Gastrocnemius medialis (tissue), 4 donors: ENCODE measurements around the gene GCK.

Source experiments
- POLR2A ChIP-seq, 2 donors: fragments of 450-650 bp; IDR thresholded peaks; one replicate each; pipeline ENCODE4 v1.6.1; 2017; ENCODE audit warnings: antibody characterized with exemption in 2 of 2, mild to moderate bottlenecking in 2 of 2, moderate library complexity in 2 of 2
- TF ChIP-seq, protein P1 (sequence below), 5 experiments: fragments of 450-650 bp in 3 of 5; fragments of 200-600 bp in 2 of 5; sonication (generic) in 2 of 5; IDR thresholded peaks in 4 of 5; conservative IDR thresholded peaks in 1 of 5; 1 replicate in 4 of 5; 2 replicates in 1 of 5; pipeline ENCODE4 v1.5.1; 2016 to 2019; ENCODE audit warnings: antibody characterized with exemption in 5 of 5, mild to moderate bottlenecking in 3 of 5, moderate library complexity in 3 of 5

DNA sequence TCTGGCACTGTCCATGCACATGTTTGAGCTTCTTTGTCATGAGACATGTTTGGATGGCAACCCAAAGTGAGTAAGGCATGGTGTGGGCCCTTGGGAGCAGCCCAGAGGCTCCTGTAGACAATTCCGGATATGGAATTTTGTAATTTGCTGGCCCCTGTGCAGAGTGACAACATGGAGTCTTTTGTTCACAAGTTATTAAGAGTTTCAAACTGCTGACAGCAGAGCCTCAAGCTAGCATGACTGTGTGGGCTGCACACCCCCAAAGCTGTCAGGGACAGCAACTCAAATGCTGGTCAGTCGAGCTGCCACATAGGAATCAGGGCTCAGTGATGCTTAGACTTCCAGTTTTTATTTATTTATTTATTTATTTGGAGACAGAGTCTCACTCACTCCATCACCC is 41.1 kb downstream of the GCK start:
- TF ChIP-seq POLR2A (IDR thresholded peaks at IDR 0.05), result no peak
- TF ChIP-seq, protein P1, sequence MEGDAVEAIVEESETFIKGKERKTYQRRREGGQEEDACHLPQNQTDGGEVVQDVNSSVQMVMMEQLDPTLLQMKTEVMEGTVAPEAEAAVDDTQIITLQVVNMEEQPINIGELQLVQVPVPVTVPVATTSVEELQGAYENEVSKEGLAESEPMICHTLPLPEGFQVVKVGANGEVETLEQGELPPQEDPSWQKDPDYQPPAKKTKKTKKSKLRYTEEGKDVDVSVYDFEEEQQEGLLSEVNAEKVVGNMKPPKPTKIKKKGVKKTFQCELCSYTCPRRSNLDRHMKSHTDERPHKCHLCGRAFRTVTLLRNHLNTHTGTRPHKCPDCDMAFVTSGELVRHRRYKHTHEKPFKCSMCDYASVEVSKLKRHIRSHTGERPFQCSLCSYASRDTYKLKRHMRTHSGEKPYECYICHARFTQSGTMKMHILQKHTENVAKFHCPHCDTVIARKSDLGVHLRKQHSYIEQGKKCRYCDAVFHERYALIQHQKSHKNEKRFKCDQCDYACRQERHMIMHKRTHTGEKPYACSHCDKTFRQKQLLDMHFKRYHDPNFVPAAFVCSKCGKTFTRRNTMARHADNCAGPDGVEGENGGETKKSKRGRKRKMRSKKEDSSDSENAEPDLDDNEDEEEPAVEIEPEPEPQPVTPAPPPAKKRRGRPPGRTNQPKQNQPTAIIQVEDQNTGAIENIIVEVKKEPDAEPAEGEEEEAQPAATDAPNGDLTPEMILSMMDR (IDR thresholded peaks at IDR 0.05 in 4 of 5, conservative IDR thresholded peaks at IDR 0.05 in 1 of 5), result no peak
